Adrenal gland (tissue), 12 donors: Measurements from ENCODE around the gene PUM2. TPM values are rescaled to one million over a fixed set of nuclear protein-coding genes. Genes with fewer than 3 reads are reported as not detected.
A peak's percentile ranks its signal among the peaks of the same experiment; 100 is the strongest.

Source experiments
- DNase-seq, 7 donors: peaks; one replicate each; pipeline ENCODE4 v3.0.0-alpha.2; 2019 to 2020
- H3K27ac ChIP-seq, 5 donors: fragments of 200-600 bp; sonication (generic) in 4 of 5; 1 replicate in 3 of 5; 2 replicates in 2 of 5; pipeline versions ENCODE4 v1.5.1 to v1.8.0; 2016 to 2020; ENCODE audit warnings: mild to moderate bottlenecking in 1 of 5
- H3K27me3 ChIP-seq: fragments of 200-600 bp; 2 replicates; pipeline ENCODE4 v1.8.0; 2021
- H3K36me3 ChIP-seq, 2 donors: fragments of 200-600 bp; replicated peaks in 1 of 2; 1 replicate in 1 of 2; 2 replicates in 1 of 2; pipeline versions ENCODE4 v1.5.1 to v1.8.0; 2018 to 2022
- H3K4me1 ChIP-seq, 2 donors: fragments of 200-600 bp; replicated peaks in 1 of 2; 1 replicate in 1 of 2; 2 replicates in 1 of 2; pipeline versions ENCODE4 v1.5.1 to v1.8.0; 2018 to 2021
- H3K4me3 ChIP-seq, 4 donors: fragments of 200-600 bp; sonication (generic) in 3 of 4; one replicate each; pipeline ENCODE4 v1.5.1; 2016 to 2018
- H3K9me3 ChIP-seq, 3 donors: fragments of 200-600 bp; sonication (generic) in 1 of 3; replicated peaks in 1 of 3; 1 replicate in 2 of 3; 2 replicates in 1 of 3; pipeline versions ENCODE4 v1.5.1 to v1.8.0; 2016 to 2021
- CTCF ChIP-seq, 6 experiments: fragments of 450-650 bp in 4 of 6; fragments of 200-600 bp in 2 of 6; sonication (generic) in 1 of 6; IDR thresholded peaks; 1 replicate in 5 of 6; 2 replicates in 1 of 6; pipeline versions ENCODE4 v1.5.1 to v1.8.0; 2016 to 2021; ENCODE audit warnings: antibody characterized with exemption in 6 of 6, mild to moderate bottlenecking in 2 of 6, moderate library complexity in 1 of 6
- POLR2A ChIP-seq, 2 donors: fragments of 450-650 bp; IDR thresholded peaks; one replicate each; pipeline ENCODE4 v1.6.1; 2017; ENCODE audit warnings: antibody characterized with exemption in 2 of 2, mild to moderate bottlenecking in 2 of 2, moderate library complexity in 1 of 2
- WGBS, 4 donors: extraction: QIAGEN DNeasy Blood & Tissue Kit in 2 of 4; methylation state at CpG; one replicate each; pipeline versions ENCODE4 v1.1.5 to v1.1.7; 2013 to 2017; 5-methylcytosine and 5-hydroxymethylcytosine counted together
- intact Hi-C, 2 donors: fragments of 100-400 bp; cut with DNase I; formaldehyde crosslinking; loops; one replicate each; pipeline versions ENCODE4 v1.14.1 to v1.15.0; 2022 to 2023
- polyA plus RNA-seq, 3 donors: library from polyadenylated mRNA; stranded (reverse); fragments of 200-250 nt in 2 of 3; fragments of 350-450 nt in 1 of 3; fragmentation: Illumina TruSeq in 1 of 3; extraction: RNeasy Lipid Tissue Mini Kit (QIAGEN cat#74804) in 1 of 3; gene quantifications; one replicate each; pipeline ENCODE4 v1.2.3, GENCODE V29; 2013 to 2014
- total RNA-seq, 9 donors: library from RNA; depleted of rRNA in 4 of 9; stranded (reverse); fragments of >200 nt in 4 of 9; fragments of 120-200 nt in 1 of 9; fragmentation: NEBNext Ultra II Directional in 1 of 9; extraction: Animal tissue kit (Norgen Biotek cat#: 25700) in 1 of 9; gene quantifications; one replicate each; pipeline versions ENCODE4 v1.1.0 to v1.2.4, GENCODE V29; 2013 to 2023
- donor health status: healthy with polysubstance abuse.
- donor health status: Bipolar disorder and iron deficiency.
- donor health status: DM: yes; HTN: yes; CAD: no.
- donor health status: DM: no; HTN: no; CAD: no.
- donor health status: DM: no; HTN: no; CAD: no.
- donor health status: DM: yes; HTN: yes; CAD: no.

PUM2 gene
- total and polyA plus RNA-seq, 12 donors = 25.5 to 105 (median 53.3) TPM

DNA sequence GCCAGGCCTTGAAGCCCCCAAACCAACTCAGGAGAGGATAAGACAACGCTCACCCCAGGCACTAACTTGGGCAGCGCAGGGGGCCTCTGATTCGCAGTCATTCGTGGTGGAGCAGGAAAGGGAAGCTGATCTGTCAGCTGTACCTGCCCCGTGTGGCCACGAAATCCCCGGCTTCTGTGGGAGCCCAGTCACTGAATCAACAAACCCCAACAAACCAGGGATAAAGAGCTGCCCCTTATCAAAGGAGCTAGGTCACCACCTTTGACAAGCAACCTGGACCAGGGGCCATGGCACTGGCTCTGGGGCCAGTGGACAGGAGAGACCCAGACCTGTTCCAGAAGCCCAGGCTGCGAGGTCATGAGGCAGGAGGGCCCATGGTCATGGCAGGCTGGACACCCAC, 140.2 kb downstream of the PUM2 start:
- TF ChIP-seq POLR2A (IDR thresholded peaks at IDR 0.05) (no peak), CTCF (IDR thresholded peaks at IDR 0.05) (no peak)
- intact Hi-C loops = no loop called here
- WGBS, 4 donors = 82 to 85% (median 84%) methylated on average over 5 to 8 of the region's 8 CpGs

DNA sequence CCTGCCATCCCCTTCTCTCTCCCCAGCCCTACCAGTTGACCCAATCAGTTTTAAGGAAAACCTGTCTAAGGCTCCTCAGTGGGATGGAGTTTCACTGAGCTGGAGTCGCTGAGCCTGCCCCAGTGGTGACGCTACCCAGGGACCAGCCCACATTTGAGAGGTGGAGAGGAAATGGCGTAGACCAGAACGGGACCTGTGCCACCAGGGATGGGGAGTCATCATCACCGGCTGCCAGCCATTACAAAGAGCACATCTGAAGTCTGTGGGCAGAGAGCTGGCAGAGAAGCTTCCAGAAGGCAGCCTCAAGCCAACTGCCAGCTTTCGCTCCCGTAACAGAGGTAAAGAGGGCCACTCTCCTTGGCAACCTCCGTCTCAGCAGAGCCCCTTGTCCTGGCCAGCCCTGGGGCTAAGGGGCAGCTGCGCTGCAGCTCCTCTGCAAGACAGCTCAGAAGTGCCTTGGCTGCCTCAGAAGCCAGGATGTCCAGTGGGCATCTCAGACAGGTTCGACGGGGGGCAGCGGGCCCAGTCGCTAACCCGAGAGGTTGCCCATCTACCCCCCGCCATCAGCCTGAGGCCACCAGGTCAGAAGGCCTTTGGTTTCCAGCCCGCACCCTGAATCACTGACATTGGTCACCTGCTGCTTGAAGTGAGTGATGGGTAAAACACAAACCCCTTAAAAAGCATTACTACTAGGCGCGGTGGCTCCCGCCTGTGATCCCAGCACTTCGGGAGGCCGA, 141.1 kb downstream of the PUM2 start:
- Histone ChIP-seq H3K36me3 (no peaks in the 10 kb centered on the region), H3K27me3 (no peaks in the 10 kb centered on the region), H3K4me1 (peaks cover 16 to 20% of the 10 kb centered on the region in 2 donors), H3K4me3 (no peak overlapping the region), H3K9me3 (no peaks in the 10 kb centered on the region), H3K27ac (peak overlapping the region in 1 of 5 donors; percentile 66)
- intact Hi-C loops = no loop called here
- TF ChIP-seq POLR2A (IDR thresholded peaks at IDR 0.05) (no peak), CTCF (IDR thresholded peaks at IDR 0.05) (no peak)
- 86 to 97% (median 90%) methylated on average over 11 to 21 of the region's 21 CpGs for WGBS, 4 donors
- DNase-seq = peak in 5 of 7 donors; percentile 56 to 61 (median 59)

More for the DNA sequence above, 140.2 kb downstream of the PUM2 start:
- H3K4me1 ChIP-seq = peaks cover 16 to 20% of the 10 kb centered on the region in 2 donors
- H3K27ac ChIP-seq = no peak overlapping the region
- H3K4me3 ChIP-seq = no peak overlapping the region
- no peaks in the 10 kb centered on the region for H3K9me3 ChIP-seq
- DNase-seq = no peak
- no peaks in the 10 kb centered on the region for H3K27me3 ChIP-seq
- no peaks in the 10 kb centered on the region for H3K36me3 ChIP-seq

DNA sequence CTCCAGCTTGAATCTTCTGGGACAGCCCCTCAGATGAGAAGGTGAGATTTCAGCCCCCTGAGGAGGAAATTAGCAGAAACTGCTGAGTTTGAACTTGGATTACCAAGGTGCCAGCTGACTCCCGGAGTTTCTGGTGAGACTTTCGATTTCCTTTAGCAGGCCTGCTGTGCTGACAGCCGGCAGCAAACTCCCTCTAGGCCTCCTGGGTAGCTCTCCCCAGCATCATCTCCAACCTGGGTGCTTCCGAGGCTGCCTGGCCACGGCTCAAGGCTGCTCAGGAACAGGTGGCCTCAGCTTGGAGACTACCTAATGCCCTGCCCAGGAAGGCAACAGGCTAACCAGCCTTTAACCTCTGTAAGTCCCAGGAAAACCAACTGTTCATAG, 142.2 kb downstream of the PUM2 start:
- Histone ChIP-seq H3K4me3 (no peak overlapping the region), H3K4me1 (peaks cover 12 to 13% of the 10 kb centered on the region in 2 donors), H3K36me3 (no peaks in the 10 kb centered on the region), H3K9me3 (no peaks in the 10 kb centered on the region), H3K27ac (peak overlapping the region in 1 of 5 donors; percentile 61), H3K27me3 (no peaks in the 10 kb centered on the region)
- WGBS, 4 donors = 76 to 83% (median 81%) methylated on average over 2 to 5 of the region's 5 CpGs
- intact Hi-C loops = no loop called here
- TF ChIP-seq CTCF (IDR thresholded peaks at IDR 0.05) (no peak), POLR2A (IDR thresholded peaks at IDR 0.05) (no peak)
- DNase-seq = no peak

DNA sequence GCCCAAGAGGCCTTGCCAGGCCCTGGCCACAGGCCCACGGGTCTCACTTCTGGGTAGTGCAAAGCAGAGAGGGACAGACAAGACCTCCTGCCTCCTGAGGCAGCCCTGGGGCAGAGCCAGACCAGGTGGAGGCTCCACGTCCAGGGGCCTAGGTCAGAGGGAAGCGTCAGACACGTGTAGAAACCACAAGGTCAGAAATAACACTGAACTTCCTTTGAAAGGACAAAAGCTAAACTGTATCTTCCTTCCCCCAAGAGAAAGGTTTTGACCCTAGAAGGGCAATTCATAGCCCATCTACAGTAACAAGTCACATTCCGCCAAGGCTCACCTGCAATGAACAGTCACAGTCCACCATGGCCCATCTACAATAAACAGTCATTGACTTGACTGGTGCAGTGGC, 143.6 kb downstream of the PUM2 start:
- H3K4me1 ChIP-seq = no peaks in the 10 kb centered on the region
- no peak for DNase-seq
- H3K27me3 ChIP-seq = no peaks in the 10 kb centered on the region
- TF ChIP-seq CTCF (IDR thresholded peaks at IDR 0.05) = no peak
- no peak for TF ChIP-seq POLR2A (IDR thresholded peaks at IDR 0.05)
- H3K27ac ChIP-seq = no peak overlapping the region
- no peaks in the 10 kb centered on the region for H3K36me3 ChIP-seq
- WGBS, 4 donors = 75 to 96% (median 83%) methylated on average over 4 to 5 of the region's 5 CpGs
- intact Hi-C loops = no loop called here
- no peaks in the 10 kb centered on the region for H3K9me3 ChIP-seq
- H3K4me3 ChIP-seq = no peak overlapping the region
